ENCODE measurements around the gene RAB28.

DNA sequence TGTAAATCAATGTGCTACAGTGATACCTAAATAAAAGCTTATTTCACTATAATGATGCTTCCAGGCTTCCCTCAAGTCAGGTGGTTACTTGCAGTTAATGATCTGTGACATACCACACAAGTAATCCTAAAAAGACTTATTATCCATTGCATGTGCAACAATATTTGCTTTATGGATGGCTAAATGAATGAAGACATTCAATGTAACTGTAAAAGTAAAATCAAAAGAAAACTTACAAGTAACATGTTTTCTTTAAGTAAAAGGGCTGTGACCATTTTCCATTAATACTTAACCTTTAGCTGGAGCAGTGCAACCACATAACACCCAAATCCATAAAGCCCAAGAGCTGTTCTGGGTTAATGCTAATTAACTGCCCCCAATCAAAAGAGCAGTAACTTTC lies 42.6 kb downstream of the RAB28 start:
- TF ChIP-seq, protein P1, sequence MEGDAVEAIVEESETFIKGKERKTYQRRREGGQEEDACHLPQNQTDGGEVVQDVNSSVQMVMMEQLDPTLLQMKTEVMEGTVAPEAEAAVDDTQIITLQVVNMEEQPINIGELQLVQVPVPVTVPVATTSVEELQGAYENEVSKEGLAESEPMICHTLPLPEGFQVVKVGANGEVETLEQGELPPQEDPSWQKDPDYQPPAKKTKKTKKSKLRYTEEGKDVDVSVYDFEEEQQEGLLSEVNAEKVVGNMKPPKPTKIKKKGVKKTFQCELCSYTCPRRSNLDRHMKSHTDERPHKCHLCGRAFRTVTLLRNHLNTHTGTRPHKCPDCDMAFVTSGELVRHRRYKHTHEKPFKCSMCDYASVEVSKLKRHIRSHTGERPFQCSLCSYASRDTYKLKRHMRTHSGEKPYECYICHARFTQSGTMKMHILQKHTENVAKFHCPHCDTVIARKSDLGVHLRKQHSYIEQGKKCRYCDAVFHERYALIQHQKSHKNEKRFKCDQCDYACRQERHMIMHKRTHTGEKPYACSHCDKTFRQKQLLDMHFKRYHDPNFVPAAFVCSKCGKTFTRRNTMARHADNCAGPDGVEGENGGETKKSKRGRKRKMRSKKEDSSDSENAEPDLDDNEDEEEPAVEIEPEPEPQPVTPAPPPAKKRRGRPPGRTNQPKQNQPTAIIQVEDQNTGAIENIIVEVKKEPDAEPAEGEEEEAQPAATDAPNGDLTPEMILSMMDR (conservative IDR thresholded peaks at IDR 0.05; ENCODE audit: low read length) = no peak
- no peak for TF ChIP-seq EZH2phosphoT487 (IDR thresholded peaks at IDR 0.05; ENCODE audit: borderline replicate concordance)

Measured in Loucy (cell line).